HG03378 (cell line): ENCODE results near the gene CCR6.
"Not testable (repeated sequence)": the region's sequence is repeated elsewhere in the genome, so short reads cannot be mapped to it uniquely, and the experiment has no call there.

Experiments
- ATAC-seq: cut with Tn5 transposase; IDR thresholded peaks from one replicate; pipeline ENCODE4 v1.9.1; 2021; ENCODE audit warnings: mild to moderate bottlenecking, moderate library complexity; ENCODE audit not compliant: unreplicated experiment

CCR6 gene

DNA sequence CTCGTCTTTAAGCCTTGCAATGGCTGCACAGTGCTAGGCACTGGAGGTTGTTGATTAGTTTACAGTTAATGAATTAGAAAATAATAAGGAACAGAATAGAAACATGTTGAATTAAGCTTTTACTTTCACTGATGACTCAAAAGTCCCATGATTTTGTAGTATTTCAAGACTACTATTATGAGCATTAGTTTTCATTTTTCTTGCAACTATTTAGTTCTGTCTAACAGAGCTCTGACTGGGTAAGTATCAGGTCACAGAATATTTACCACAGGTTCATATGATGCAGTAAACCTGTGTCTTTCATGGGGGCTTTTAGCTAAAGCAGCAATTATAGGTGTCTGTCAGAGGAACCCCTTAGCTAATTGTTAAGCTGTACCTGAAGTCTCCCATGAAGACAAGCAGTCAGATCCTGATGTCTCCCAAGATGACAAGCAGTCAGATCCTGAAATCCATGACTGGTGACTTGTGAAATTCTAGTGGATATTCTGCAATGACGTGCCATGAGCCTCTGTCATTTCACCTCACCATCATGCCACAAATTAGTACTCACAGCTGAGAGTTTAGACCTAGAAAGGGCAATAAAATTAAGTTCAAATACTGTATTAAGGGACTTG lies 43.1 kb downstream of the CCR6 start:
- no peak for ATAC-seq

DNA sequence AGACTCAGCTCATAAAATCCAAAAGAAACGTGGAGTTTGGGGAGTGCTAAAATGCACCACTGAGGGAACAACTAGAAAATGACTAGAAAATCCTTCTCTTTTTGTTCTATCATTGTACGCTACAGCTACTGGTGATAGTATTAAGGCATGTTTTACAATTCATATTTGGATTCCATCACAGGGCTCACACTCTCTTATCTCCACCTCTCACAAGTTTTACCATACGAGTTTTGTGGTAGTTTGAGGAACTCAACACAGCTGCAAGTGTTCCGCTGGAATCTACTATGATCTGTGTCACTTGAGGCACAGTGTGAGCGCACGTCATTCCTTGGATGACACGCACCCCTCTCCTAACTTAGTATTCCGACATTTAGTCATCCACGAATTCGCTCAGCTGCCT lies 44.8 kb downstream of the CCR6 start:
- ATAC-seq, result not testable (repeated sequence)

DNA sequence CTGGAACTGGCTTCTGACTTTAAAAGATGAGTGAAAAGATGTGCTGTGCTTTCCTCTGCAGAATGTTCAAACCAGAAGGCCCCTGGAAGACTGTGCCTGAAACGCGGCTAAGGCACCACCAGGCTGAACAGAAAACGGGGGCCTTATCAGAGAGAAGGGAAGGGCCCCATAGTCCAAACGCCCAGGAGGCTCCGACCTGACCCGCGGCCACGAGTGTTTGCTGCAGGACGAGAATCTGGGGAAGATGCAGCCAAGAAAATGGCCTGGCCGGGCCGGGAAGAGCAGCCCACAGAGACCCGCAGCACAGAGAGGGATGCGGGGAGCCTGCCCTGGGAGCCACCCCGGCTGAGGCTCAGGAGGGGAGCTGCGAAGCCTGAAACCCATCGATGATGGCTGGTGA lies 45.4 kb downstream of the CCR6 start:
- ATAC-seq, result not testable (repeated sequence)

DNA sequence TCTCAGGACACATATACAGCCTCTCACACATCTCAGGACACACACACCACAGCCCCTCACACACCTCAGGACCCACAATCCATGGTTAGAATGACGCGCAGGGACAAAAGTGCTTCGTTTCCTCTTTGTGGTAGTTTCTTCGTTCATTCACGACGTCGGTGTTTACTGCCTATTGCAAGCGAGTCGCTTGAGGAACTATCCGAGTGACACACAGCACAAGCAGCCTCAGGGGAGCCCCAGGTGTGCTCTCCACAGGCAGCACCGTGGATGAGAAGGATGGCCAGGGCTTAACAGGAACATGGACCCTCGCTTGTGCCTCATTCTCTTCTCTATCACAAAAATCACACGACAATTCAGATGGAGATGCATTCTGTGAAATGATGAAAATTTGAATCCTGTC lies 47.0 kb downstream of the CCR6 start:
- not testable (repeated sequence) for ATAC-seq

DNA sequence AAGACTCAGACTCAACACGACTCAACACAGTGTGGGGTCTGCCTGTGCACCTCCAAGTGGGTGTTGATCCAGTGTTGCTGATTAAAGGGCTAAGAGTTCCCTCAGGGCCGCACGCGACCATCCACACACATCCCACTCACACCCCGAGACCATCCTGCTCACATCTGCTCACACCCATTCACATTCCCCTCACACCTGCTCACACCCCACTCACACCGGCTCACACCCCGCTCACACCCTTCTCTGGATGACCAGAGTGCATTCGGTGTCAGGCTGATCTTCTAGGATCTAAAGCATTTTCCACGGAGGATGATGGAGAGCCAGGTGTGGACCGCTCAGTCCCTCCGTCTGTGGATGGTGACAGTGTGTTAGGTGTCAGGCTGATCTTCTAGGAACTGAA lies 48.4 kb downstream of the CCR6 start:
- not testable (repeated sequence) for ATAC-seq

DNA sequence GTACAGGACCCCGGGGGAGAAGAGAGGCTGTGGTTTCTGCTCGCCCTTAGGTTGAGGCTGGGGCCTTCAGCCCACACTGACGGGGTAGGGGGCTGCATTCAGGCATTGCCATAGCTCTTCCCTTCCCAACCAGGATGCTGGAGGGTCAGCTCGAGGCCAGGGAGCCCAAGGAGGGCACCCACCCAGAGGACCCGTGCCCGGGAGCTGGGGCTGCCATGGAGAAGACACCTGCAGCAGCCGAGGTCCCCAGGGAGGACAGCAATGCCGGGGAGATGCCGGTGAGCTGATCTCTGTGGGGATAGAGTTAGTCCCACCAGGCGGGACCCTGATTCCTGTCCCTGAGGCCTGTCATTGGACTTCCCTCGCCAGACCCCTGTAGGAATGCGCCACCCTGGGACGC lies 49.1 kb downstream of the CCR6 start:
- ATAC-seq, result not testable (repeated sequence)

DNA sequence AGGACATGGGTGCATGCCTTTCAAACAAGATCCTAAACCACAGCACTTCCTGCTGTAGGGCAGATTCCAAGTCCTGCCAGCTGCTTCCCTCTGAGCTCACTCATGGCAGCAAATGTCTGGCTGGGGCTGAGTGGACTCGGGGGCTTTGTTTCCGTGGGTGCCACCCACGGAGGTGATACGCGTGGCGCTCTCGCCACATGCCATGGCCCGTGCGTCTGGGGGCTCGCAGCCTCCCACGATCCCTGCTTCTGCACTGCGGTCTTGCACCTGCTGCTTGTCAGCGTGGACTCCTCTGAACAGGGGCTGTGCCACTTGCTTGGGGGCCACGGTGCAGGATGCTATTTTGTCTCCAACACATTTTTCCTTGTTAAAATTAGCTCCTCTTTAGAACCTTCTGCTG lies 54.4 kb downstream of the CCR6 start:
- not testable (repeated sequence) for ATAC-seq

DNA sequence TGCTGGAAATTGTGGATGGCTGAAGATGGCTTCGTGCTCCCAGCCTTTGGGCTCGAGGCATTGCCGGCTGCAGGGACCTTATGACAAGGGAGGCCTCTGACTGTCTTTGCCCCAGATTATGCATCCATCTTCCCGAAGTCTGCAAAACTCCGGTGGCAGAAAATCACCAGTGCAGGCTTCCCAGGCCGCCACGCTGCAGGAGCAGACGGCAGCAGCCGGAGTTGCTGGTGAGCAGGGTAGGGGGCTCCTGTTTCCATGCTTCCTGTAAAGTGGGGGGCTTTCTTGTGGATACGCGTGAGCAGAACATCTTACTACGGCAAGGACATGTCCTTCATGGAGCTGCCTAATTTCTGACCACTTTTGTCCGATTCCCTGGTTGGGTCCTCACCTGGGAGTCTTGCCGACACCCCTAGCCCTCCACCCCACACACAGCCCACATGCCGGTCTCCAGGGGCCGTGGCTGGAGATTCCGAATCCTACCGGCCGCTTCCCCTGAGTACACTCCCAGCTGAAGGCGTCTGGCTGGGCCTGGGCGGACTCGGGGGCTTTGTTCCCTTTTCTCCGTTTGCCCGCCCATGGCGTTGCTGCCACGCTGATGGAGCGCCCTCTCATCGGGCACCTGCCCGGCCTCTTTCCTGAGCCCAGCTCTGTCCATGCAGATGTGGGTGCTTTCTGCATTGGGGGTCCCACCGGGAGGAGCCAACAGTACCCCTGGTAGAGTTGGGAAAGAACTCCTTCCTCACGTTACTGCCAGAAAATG lies 56.2 kb downstream of the CCR6 start:
- ATAC-seq, result not testable (repeated sequence)

DNA sequence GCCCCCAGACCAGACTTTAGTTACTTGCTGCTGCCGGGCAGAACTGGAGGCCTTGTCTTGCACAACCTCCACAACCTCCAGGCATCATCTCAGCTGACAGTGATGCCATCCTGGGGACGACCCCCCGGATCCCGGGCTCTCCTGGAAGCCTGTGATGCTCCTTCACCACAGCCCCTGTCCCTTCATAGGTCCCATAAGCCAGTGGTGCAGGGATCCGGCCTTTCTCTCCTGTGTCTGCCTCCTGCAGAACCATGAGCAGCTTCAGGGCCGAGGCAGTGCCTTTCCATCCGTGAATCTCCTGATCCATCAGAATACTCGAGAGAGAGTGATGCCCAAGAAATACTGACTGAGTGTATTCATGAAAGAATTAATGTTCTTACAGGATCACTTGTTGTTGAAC lies 57.2 kb downstream of the CCR6 start:
- not testable (repeated sequence) for ATAC-seq

DNA sequence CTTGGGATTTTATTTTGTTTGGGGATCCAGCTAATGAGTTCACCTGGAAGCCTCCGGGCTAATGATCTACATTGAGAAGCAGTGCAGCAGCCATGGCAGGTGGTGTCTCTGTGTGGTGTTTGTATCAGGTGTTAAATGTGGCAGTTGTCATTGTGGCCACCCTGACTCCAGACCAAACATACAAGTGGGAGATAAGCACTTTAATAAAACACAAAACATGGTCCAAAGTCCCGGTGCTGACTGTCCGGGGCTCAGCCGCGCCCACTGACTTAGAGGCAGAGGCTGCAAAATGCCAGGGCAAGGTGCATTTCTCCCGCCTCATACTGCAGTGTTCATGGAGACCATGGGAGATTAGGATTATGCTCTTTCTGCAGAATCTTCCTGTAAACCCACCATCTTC lies 58.5 kb downstream of the CCR6 start:
- ATAC-seq, result not testable (repeated sequence)

DNA sequence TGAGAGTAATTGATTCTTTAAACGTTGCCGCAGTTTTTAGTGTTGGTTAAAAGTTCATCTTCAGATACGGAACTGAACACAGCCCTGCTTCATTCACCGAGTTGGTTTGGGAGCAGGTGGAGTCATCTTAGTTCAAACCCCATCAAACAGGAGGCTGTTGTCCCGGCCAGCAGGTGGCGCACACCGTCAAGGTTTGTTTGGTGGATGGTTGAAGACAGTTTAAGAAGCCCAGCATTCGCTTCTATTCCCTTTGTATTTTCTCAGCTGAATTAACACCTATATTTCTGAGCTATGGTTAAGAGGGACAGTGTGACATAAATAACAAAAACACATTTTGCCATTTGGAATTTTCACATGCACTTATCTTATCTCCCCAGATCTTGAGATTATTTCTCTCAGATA lies 60.0 kb downstream of the CCR6 start:
- peak; percentile 58 for ATAC-seq

DNA sequence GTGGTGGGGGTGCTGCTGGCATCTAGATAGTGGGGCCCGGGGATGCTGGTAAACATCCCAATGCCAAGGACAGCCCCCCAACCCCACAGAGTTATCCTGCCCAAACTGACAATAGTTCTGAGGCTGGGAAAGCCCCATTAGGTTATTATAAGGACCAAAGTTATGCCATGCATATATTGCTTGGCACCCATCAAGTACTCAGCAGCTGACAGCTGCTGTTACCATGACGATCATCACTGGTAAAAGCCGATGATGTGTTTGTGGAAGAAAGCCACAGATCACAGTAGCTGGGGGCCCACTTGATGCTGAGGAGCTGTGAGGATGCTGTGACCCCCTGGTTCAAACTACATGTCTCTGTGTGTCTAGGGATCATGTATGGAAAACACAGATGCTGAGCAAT lies 62.2 kb downstream of the CCR6 start:
- not testable (repeated sequence) for ATAC-seq

DNA sequence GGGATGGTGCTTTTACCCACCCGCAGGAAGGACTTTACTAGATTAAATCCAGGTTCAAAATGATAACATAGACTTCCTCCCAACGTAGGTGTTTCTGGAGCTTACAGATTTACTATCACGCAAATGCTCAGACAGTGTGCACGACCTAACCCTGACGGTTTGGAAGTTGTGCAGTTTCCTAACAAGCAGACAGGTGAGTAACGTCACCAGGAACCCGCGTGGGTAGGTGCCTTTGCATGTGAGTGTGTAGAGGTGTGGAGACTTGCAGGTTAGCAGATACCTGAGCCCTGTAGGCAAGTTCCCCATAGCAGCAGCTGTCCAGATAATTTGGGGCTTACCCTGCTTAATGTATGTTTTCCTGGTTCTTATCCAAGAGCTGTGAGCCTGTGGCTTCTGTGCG lies 64.4 kb downstream of the CCR6 start:
- not testable (repeated sequence) for ATAC-seq
